Limb (tissue), 2 donors: ENCODE measurements around the gene ZNRF3.
A peak's percentile ranks its signal among the peaks of the same experiment; 100 is the strongest.

Experiments used
- DNase-seq, 2 donors: peaks; one replicate each; pipeline ENCODE4 v3.0.0-alpha.2; 2016; ENCODE audit errors: extremely low spot score in 2 of 2

The ZNRF3 gene

GRCh38 chr22:28983788-28984441, 100.5 kb downstream of the ZNRF3 start:
- DNase-seq: no peak

DNA sequence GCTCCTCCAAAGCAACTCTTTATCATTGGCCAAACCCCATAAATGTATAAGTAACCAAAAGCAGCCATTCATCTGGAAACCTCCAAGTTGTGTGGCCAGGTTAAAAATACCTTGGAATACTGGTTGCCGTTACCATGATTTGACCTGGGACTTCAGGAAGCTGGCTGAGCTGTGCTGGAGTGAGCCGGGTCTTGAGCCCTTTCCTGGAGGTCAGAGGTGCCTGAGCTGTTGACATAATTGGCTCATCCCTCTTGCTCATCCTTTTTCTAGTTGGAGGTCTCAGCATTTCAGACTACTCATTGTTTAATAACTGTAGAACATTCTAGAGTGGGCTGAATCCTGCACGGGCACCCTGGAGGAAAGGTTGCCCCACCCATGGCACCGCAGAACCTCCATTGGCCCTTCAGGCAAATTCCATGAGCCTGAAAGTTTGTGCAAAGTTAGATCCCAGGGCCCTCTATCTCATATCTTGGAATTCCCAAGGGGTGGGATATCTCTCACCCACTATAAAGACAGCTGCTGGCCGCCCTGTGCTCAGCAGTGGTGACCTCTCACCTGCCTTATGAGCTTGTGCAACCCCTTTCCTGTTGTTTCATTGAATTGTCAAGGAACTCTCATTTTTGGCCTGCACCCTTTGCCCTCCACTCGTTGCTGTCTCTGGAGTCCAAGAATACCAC, 101.2 kb downstream of the ZNRF3 start:
- DNase-seq: no peak

- no peak for DNase-seq
These were observed 102.4 kb downstream of the ZNRF3 start for GRCh38 chr22:28985581-28986290.

GRCh38 chr22:28986366-28986765, 103.0 kb downstream of the ZNRF3 start:
- no peak for DNase-seq

DNA sequence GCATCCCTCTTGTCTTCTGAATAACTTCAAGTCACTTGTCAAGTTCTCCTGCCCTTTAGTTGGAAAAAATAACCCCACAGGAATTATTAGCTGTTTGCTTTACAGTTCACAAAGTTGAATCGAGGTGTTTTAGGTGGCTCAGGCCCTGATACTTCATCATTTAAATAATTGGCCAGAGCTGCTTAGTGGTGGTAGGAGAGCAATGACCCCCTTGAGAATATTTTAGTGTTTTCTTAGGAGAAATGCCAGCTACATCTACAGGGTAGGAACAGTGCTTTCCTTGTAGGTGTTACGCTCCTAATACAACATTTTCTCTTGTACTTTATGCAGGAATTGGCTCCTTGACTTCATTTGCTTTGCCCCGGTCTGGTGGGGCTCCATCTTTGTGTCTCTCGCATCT, 105.1 kb downstream of the ZNRF3 start:
- DNase-seq: no peak

GRCh38 chr22:28989035-28989464, 105.7 kb downstream of the ZNRF3 start:
- DNase-seq: no peak

GRCh38 chr22:28989484-28989883, 106.1 kb downstream of the ZNRF3 start:
- no peak for DNase-seq

- no peak for DNase-seq
These were observed 106.5 kb downstream of the ZNRF3 start for GRCh38 chr22:28989912-28990311.

GRCh38 chr22:28992565-28993356, 109.4 kb downstream of the ZNRF3 start:
- no peak for DNase-seq

DNA sequence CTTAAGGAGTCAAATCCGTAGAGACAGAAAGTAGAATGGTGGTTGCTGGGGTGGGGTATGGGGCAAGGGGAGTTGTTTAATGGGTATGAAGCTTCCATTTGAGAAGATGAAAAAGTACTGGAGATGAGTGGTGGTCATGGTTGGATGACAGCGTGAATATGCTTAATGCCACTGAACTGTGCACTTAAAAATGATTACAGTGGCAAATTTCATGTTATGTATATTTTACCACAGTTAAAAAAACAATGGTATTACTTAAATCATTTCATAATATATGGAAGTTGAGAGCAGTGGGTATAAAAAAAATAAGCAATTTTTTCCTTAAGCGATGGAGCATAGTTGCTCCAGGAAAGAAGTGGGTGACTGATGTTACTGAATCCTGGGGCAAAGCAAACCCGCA, 111.2 kb downstream of the ZNRF3 start:
- no peak for DNase-seq

- DNase-seq: no peak
These were observed 112.2 kb downstream of the ZNRF3 start for GRCh38 chr22:28995551-28995950.

GRCh38 chr22:28997342-28997741, 114.0 kb downstream of the ZNRF3 start:
- no peak for DNase-seq

DNA sequence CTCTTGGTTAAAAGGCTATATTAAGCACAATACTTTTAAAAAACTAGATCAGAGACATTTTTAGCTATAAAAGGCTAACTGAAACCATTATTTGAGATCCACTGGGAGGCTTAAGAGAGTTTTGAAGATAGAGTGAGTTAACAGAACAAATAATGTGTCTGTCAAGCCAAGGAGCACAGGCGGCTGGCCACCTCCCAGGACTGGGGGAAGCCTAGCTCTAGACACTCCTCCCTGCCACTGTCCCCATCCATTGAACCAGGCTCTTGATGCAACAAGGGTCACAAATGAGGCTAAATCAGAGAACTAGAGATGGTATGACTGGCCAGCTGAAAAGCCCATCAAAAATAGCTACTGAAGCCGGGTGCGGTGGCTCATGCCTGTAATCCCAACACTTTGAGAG, 115.3 kb downstream of the ZNRF3 start:
- DNase-seq: no peak

- no peak for DNase-seq
These were observed 116.1 kb downstream of the ZNRF3 start for GRCh38 chr22:28999510-28999909.

- DNase-seq: no peak
These were observed 116.7 kb downstream of the ZNRF3 start for GRCh38 chr22:28999919-29000556.

GRCh38 chr22:29000641-29001040, 117.3 kb downstream of the ZNRF3 start:
- no peak for DNase-seq

- no peak for DNase-seq
These were observed 119.2 kb downstream of the ZNRF3 start for GRCh38 chr22:29002603-29003002.

DNA sequence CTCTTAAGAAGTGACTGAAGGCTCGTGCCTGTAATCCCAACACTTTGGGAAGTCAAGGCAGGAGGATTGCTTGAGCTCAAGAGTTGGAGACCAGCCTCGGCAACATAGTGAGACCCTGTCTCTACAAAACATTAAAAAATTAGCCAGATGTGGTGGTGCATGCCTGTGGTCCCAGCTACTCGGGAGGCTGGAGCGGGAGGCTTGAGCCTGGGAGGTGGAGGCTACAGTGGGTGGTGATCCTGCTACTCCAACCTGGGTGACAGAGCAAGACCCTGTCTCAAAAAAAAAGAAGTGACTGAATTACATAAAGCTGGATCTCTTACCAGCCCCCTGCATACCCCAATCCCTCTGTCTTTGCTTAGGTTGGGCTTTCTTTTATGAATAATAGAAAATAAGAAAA, 120.2 kb downstream of the ZNRF3 start:
- DNase-seq: no peak

- DNase-seq: no peak
These were observed 120.7 kb downstream of the ZNRF3 start for GRCh38 chr22:29003975-29004646.

GRCh38 chr22:29004647-29005371, 121.4 kb downstream of the ZNRF3 start:
- DNase-seq: peak in 1 of 2 donors; percentile 63
